HEK293T (cell line): ENCODE results near the gene MIPEP.
"Not testable (repeated sequence)": the region's sequence is repeated elsewhere in the genome, so short reads cannot be mapped to it uniquely, and the experiment has no call there.

Experiments
- ARNT ChIP-seq: fragments of 450-650 bp; IDR thresholded peaks from 2 replicates; pipeline ENCODE4 v1.6.1; 2017; ENCODE audit warnings: mild to moderate bottlenecking
- BHLHE40 ChIP-seq: fragments of 450-650 bp; IDR thresholded peaks from 2 replicates; pipeline ENCODE4 v1.6.1; 2016; ENCODE audit warnings: mild to moderate bottlenecking, moderate library complexity, borderline replicate concordance
- ELF4 ChIP-seq: fragments of 450-650 bp; IDR thresholded peaks from 2 replicates; pipeline ENCODE4 v1.6.1; 2017; ENCODE audit warnings: antibody characterized with exemption
- FOXA1 ChIP-seq: fragments of 450-650 bp; IDR thresholded peaks from 2 replicates; pipeline ENCODE4 v1.6.1; 2016; ENCODE audit warnings: mild to moderate bottlenecking
- FOXK2 ChIP-seq: fragments of 450-650 bp; IDR thresholded peaks from 2 replicates; pipeline ENCODE4 v1.6.1; 2016; ENCODE audit warnings: mild to moderate bottlenecking
- FOXM1 ChIP-seq: fragments of 450-650 bp; IDR thresholded peaks from 2 replicates; pipeline ENCODE4 v1.6.1; 2017; ENCODE audit warnings: mild to moderate bottlenecking, borderline replicate concordance
- LEF1 ChIP-seq: fragments of 450-650 bp; IDR thresholded peaks from 2 replicates; pipeline ENCODE4 v1.6.1; 2017; ENCODE audit warnings: mild to moderate bottlenecking, borderline replicate concordance
- NFRKB ChIP-seq: fragments of 450-650 bp; IDR thresholded peaks from 2 replicates; pipeline ENCODE4 v1.6.1; 2016; ENCODE audit warnings: mild to moderate bottlenecking, moderate library complexity
- SP1 ChIP-seq: fragments of 450-650 bp; IDR thresholded peaks from 2 replicates; pipeline ENCODE4 v1.6.1; 2017
- SUZ12 ChIP-seq: fragments of 450-650 bp; IDR thresholded peaks from 2 replicates; pipeline ENCODE4 v1.6.1; 2016; ENCODE audit warnings: mild to moderate bottlenecking
- TARDBP ChIP-seq: fragments of 450-650 bp; IDR thresholded peaks from 2 replicates; pipeline ENCODE4 v1.6.1; 2016
- TF ChIP-seq, protein P1 (sequence below): fragments of 450-650 bp; IDR thresholded peaks from 2 replicates; pipeline ENCODE4 v1.6.1; 2016

DNA sequence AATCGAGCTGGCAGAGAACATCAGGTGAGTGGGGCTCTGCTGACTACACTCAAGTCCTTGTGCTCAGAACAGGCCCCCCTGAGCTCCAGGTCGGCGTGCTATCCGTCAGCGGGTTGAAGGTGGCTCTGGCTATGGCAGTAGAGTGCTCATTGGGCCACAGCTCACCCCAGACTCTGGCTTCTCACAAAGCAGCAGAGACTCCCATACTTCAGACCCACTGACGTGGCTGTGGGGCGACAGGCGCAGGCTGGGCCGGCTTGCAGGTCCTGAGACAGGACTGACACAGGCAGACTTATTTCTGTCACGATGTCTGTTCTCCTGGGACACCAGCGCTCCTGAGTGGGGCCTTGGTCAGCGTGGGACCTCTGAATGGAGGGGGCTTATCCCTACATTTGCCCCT lies 5.5 kb upstream of the MIPEP start:
- not testable (repeated sequence) for TF ChIP-seq FOXM1, FOXK2, FOXA1, SUZ12, BHLHE40, ARNT, ELF4, SP1, LEF1, NFRKB, TARDBP
- TF ChIP-seq, protein P1, sequence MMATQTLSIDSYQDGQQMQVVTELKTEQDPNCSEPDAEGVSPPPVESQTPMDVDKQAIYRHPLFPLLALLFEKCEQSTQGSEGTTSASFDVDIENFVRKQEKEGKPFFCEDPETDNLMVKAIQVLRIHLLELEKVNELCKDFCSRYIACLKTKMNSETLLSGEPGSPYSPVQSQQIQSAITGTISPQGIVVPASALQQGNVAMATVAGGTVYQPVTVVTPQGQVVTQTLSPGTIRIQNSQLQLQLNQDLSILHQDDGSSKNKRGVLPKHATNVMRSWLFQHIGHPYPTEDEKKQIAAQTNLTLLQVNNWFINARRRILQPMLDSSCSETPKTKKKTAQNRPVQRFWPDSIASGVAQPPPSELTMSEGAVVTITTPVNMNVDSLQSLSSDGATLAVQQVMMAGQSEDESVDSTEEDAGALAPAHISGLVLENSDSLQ = not testable (repeated sequence)
